GM18519 (cell line): Measurements from ENCODE around the gene LFNG.

Source experiments
- ATAC-seq: cut with Tn5 transposase; IDR thresholded peaks from one replicate; pipeline ENCODE4 v1.9.1; 2021; ENCODE audit warnings: mild to moderate bottlenecking, moderate library complexity; ENCODE audit not compliant: unreplicated experiment, low FRiP score

LFNG gene, protein sequence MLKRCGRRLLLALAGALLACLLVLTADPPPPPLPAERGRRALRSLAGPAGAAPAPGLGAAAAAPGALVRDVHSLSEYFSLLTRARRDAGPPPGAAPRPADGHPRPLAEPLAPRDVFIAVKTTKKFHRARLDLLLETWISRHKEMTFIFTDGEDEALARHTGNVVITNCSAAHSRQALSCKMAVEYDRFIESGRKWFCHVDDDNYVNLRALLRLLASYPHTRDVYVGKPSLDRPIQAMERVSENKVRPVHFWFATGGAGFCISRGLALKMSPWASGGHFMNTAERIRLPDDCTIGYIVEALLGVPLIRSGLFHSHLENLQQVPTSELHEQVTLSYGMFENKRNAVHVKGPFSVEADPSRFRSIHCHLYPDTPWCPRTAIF

DNA sequence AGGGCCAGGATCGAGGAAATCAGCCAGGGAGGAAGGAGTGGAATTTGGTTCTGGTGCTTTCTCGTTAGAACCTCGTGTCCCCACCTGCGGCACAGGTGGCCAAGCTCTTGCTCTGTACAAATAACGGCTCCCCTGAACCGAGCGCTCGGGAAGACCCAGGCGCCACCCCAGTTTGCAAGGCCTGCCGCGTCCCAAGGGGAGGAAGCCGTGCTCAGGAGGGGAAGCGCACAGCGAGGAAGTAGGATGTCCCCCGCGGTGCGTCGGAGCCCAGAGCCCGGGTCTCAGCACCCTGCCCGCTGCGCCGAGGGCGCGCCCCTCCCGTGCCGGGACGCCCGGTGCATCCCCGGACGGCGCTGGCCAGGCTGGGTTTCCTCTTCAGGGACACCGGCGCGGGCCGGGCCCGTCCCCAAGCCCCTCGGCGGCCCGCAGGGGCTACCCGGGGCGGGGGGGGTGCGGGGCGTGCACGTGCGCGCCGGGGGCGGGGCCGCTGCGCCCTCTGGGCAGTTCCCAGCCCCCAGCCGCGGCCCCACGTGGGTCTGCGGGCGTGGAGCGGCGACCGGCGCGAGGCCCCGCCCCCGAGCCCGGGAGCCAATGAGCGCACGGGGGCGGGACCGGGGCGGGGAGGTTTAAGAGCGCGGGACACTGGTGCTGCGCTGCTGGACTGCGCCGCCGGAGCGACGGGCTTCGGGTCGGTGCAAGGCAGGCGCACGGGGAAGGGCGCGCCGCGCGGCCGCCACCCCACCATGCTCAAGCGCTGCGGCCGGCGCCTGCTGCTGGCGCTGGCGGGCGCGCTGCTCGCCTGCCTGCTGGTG is at the start of gene LFNG:
TSS of gene LFNG (plus strand) at position 656 of the 812 bp plus-strand sequence. CDS start at position 744, 88 bp downstream.
- ATAC-seq = peak; percentile 66

DNA sequence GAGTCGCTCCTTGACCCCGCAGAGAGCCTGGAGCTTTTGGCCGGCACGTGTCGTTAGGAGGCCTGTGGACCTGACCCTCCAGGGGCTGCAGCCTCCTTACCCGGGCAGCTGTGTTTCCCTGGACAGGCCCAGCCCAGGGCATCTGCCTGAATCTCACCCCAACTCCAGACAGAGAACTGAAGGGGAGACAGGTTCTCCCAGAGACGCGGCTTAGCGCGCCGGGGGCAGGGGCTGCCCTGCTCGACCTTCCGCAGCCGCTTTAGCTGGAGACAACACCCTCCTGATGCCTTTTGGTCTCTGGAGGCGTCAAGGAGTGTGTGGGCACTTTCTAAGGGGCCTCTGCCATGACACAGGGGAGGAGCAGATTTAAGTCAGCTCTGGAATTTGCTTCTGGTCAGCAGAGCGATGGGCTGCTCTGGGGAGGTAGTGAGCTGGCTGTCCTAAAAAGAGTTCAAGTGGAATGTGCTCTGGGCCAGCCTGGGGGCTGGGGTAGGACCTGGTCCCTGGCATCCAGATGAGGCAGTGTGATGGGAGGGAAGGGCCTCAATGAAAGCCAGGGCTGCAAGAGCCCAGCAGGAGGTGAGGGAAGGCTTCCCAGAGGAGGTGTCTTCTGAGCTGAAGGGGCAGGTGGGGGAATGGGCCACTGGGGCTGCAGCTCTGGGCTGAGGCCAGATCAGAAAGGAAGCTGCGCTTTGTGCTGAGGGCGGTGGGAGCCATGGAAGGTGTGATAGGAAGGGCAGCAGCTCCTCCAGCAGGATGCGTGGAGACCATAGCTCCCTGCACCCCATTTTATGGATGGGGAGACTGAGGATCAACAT is 49.2 kb upstream of the LFNG start:
- no peak for ATAC-seq

DNA sequence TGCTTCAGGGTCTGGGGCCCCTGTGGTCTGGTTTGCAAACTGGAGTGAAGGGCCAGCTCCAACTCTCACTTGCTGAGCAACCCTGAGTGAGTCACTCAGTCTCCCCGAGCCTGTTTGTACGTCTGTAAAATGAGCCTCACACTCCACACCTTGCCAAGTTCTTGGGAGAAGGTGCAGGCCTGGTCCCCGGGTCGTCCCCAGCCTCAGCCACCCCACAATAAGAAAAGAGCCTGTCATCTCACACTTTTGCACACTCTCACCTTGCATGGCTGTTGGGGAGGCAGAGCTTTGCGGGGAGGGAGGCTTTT is 48.6 kb upstream of the LFNG start:
- ATAC-seq = no peak

DNA sequence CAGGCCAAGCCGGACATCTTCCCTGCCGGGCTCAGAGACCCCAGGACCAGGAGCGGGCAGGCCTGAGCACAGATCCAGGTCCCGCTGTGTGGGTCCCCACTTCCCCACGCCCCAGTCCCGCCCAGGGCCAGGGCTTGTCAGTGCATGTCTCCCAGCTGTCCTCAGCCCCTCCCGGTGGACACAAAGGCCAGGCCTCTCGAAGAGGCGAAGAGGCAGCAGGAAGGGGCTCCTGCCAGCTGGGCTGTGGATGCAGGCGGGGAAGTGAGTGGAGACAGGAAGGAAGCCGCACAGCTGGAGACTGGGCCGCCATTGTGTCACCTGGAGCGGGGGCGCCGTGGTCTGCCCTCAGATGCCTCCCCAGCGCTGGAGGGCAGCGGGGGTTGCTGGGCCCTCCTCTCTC is 48.2 kb upstream of the LFNG start:
- ATAC-seq = no peak

DNA sequence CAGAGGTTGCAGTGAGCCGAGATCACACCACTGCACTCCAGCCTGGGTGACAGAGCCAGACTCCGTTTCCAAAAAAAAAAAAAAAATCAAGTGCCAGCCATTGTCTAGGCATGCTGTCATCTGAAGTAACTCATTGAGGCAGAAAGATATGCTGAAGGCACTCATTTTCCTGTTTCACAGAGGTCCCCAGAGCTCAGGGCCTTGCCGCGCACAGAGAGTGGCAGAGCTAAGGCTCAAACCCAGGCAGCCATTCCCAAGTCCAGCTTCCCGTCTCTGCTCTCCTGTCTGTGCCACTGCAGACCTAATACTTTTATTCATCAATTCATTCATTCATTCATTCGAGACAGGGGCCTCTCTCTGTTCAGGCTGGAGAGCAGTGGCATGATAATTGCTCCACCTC is 46.8 kb upstream of the LFNG start:
- ATAC-seq = no peak

DNA sequence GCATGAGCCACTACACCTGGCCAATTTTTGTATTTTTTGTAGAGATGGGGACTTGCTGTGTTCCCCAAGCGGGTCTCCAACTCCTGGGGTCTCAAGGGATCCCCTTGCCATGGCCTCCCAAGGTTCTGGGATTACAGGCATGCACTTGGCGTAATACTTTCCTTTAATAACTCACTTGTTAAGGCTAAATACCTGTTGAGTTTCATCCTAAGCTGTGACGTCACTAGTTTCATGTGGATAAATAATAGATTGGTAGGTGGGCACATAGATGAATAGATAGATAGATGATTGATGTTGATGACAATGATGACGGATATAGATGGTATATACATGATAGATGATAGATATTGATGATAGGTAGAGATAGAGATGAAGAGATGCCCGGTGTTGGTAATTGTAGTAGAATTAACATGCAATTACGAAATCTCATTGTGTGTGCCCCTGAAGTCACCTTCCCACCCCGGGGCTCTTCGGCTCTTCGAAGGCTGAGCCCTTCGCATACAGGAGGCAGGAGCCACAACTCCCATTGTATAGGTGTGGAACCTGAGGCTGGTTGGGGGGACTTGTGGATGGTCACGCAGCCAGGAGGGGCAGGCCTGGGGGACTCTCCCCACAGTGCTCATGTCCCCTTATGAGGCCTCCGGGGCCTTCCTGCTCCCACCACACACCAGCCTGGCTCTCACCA is 45.9 kb upstream of the LFNG start:
- no peak for ATAC-seq

DNA sequence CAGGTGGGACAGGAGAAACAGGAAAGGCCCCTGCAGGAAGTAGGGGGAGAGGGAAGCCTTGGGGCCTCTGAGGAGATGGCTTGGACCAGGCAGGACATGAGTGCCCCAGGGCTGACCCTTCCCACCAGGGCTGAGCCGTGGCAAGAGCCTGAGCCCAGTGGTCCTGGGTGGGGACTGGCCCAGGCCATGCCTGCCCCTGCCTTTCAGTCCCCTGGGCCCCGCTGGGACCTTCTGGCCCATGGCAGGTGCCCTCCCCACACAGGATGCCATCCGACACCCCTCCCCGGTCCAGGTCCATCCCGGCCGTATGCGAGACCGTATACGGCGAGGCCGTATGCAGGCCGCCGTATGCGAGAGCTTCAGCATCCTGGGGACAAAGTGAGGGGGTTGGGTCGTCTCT is 45.4 kb upstream of the LFNG start:
- ATAC-seq = no peak

DNA sequence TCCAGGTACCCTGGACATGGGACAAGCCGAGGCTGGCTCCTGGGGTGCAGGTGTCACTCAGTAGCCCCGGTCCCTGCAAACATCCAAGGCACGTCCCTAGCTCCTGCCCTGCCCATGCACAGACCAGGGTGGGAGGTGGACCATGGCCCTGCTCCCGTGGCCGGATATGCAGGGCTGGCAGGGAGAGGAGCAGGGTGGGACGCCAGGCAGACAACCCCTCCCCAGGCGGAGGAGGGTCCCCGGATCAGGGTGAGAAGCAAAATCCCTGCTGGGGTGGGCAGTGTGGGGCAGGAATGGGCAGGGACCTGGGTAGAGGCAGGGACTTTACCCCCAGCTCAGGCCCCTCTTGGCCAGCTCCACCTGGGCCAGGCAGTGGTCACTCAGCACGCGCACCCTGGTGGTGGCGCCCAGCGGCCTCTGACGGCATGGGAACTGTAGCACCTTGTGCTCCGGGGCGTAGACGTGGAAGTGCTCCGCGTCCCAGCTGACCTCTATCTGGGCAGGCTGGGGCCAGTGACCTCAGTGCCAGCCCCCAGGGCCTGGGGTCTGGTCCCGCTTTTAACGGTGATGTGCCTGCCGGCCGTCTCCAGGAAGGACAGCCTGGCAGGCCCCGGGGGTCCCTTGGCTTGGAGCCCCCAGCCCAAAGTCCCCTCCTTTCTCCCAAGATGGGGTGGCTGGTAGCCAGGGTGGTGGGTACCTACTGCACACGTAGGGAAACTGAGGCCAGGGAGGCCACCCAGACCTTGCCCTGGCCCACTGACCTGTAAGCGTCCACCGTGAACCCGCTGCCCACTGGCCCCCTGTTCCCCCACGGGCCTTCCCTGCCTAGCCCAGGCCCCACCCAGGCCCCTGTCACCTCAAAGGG is 44.5 kb upstream of the LFNG start:
- no peak for ATAC-seq

DNA sequence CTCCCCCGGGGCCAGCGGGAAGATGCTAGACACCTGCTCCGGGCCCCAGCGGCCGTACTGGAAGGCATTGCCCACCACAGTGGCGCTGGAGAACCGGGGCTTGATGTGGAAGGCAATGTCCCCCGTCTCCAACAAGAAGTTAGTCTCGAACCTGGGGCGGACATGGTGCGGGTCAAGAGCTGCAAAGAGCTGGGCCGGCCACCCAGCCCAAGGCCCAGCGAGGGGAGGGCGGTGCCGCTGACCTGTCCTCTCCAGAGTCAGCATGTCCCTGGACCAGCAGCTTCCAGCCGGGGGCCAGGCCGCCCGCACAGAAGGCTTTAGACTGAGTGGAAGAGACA is 43.9 kb upstream of the LFNG start:
- ATAC-seq = no peak

DNA sequence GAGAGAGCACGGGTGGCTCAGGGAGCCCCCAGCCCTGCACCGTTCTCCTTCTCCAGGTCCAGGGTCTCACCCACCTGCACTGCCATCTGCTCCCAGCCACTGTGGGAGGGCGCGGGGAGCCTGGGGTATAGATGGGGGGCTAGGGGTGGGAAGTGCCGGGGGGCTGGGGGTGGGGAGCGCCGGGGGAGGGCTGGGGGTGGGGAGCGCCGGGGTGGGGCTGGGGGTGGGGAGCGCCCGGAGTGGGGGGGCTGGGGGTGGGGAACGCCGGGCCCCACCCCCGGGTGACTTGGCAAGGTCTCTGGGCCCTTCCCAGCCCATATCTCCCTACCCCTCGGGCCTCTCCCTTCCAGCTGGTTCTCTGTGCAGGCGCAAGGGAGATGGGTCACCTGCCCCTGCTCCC is 43.3 kb upstream of the LFNG start, which contains the start of gene GRIFIN:
TSS of gene GRIFIN (minus strand) at position 101 of the 400 bp plus-strand sequence. CDS start at position 86, 15 bp downstream.
- ATAC-seq = no peak

DNA sequence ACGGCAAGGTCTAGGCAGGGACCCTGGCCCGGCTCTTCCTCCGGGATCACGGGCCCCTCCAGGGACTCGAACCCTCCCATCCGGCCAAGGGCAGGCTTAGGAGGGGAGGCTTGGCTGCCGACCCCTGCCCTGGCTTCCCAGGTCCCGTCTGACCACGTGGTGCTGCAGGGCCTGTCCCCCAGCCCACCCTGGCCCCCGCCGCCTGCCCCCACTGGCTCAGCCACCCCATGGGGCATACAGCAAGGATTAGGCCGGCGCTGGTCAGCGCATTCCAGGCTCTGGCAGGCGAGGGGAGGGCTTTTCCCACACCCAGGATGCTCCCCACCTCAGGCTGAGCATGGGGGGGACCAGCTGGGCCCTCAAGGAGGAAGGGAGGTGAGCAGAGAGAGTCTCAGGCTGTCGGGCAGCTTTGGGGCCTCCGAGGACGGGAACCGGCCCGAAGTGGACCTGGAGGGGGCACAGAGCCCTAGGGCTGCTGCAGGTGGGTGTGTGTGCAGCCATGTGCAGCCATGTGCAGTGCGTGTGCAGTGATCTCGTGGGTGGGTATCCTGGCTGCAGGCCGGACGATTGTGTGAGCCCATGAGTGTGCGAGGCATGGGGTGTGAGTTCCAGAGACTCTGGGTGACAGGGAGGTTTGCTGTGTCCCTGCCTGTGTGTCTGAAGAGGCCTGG is 42.7 kb upstream of the LFNG start:
- ATAC-seq = no peak

DNA sequence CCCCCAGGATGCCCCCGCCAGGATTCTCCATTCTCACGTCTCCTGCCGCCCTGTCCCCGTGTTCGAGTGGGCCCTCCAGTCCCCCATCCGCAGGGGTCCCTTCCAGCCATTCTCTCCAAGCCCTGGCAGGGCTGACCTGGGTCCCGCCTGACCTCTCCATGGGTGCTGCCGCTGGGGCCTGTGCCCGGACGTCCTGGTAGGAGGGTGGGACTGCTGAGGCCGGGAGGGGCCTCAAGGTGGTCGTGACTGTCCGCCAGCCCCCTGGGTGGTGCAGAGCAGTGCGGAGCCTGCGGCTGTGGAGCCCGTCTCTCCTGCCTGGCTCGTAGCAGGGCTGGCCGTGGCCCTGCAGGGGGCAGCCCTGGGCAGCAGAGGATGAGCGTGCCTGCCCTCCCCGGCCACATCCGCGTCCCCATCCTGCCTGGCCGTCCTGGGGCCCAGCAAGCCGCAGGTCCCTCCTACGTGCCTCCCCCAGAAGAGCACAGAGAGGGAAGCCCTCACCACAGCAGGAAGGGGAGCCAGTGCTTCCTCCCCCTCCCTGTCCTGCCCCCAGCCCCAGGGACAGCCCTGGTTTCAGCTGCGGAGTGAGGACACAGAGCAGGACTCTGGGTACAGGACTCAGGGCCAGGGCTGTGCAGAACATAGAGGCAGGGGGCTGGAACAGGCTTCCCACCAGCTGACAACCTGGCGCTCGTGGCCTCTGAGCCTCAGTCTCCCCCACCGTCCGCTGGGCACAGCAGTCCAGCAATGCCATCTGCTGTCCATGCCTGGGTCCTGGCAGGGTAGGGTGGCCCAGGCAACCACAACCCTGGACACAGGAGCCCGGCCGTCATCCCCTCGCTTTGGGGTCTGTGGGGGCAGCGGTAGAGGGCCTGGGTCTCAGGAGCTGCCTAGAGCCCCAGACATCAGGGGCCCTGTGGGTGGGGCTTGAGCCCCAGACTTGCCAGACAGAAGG is 41.9 kb upstream of the LFNG start:
- no peak for ATAC-seq

DNA sequence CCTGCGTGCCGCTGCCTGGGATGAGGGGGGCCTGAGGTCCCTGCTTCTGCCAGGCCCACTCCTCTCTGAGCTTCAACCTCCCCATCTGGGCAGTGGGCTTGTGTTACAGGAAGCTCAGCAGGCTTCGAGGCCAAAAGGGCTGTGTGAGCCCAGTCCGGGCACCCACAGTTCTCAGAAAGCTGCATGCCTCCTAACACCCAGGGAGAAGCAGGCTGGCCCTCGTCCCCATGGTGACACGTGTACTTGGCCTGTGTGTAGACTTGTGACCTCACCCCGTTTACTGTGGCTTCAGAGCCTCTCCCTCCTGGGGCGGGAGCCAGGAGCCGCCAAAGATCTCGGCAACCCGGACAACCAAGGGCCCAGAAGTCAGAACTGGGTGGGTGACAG is 41.2 kb upstream of the LFNG start:
- ATAC-seq = no peak

DNA sequence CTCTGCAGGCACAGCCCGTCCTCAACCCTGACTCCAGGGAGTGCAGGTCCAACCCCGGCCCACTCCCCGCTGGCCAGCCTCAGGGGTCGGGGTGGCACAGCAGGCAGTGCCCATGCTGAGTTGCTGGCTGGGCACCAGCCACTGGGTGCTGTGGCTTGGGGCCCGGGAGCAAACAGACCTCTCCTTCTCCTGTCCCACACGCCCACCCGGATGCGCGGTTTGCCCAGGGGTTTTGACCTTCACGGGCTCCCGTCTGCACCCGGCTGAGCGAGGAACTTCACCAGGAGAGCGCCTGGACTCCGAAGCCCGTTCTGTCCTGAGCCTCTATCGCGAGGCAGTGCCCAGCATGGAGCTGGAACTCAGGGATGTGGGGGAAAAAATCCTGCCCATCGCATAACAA is 40.8 kb upstream of the LFNG start:
- ATAC-seq = no peak

DNA sequence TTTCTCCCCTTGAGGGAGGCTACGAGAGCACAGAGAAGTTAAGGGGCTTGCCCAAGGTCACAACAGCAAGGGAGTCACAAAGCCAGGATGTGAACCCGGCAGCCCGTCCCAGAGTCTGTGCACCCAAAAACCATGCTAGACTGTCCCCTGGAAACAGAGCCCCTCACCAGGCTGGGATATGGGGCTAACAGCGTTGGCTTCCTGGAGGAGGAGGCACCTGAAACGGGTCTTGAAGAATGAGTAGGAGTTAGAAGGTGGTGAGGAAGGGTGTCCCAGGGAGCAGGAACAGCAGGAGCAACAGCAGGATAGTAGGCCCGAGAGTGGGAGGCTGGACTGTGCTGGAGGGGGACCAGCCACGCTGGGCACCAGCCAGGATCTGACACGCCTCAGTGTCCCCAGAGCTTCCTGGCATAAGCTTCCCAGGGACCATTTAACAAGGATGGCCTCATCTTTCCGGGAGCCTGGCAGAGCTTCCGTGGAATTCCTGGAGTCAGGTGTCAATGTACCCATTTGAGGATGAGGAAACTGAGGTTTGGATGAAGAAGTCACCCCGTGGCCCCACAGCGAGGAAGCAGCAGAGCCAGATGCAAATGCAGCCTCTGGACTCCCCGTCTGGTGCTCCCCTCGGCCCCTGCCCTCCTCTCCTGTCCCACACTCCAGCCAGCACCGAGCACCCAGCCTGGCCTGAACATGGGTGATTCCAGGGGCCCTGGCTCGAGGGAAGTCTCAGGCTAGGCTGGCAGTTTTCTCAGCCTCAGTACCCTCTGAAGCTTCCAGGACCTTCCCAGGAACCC is 40.1 kb upstream of the LFNG start:
- ATAC-seq = no peak

DNA sequence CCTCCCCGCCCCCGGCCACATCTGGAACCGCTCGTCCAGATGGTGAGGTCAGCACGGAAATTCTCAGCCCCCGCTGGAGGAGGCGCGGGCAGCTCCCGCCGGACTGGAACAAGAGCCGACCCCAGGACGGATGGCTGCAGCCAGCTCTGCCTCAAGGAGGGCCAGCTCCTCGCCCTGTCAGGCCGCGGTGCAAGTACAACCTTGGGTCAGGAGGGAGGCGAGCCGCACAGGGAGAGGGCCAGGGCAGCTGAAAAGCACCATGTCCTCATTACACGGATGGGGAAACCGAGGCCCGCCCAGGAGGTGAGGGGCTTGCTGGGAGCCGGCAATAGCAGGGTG is 39.5 kb upstream of the LFNG start:
- ATAC-seq = no peak

DNA sequence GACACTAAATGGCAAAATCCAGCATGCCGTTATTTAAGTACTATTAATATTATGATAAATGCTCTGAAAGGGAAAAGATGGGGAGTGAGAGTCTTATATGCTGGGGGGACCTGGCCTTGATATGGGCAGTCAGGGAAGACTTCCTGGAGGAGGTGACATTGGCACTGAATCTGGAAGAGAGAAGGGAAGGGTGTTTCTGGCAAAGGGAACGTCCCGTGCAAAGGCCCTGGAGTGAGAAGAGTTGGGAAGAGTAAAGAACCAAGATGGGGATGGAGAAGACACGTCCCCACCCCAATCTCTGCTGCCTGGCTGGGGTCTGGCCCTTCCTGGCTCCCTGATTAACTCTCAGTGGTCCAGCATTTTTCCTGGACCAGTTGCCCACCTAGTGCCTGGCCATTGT is 38.4 kb upstream of the LFNG start:
- ATAC-seq = no peak
